GM19239 (cell line): Measurements from ENCODE around the gene VSTM4.

Source experiments
- DNase-seq: peaks from one replicate; pipeline ENCODE4 v3.0.0; 2011; ENCODE audit warnings: low spot score; ENCODE audit not compliant: insufficient read length
- FAIRE-seq: peaks from 2 replicates; lab custom pipeline; 2011; peaks lifted over from hg19 to GRCh38; lab: Jason Lieb, UNC

The VSTM4 gene

DNA sequence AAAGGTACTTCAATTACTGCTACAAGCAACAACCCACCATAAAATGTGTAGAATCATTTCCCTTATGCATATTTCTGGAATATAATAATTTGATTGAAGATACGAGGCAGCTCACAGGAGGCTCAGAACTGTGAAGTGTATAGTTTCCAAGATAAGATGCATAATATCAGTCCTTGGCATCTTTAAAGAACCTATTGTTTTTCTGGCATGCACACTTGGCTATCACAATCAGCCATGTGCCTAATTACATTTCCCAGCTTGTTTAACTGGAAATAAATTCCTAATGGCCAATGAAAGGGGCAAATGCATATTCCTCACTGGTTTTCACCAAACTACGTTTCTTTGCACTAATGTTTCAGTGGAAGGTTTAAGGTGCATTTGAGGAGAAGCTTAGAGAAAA, 92.3 kb downstream of the VSTM4 start:
- FAIRE-seq: no peak

DNA sequence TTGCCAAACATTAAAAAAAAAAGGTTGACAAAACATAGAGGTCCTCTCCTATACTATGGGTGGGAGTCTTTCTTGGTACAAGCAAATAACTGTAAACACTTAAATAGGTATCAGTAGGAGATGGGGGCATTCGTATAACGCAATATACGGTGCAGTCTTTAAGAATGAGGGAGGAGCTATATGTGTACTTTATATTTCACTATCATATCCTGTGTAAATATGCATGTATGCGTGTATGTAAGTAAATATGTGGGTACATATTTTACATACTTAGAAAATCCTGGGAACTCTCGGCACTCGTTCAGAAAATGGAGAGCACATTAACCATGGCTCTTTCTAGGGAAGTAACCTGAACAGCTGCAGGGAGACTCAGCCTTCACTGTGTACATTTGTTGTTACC, 93.6 kb downstream of the VSTM4 start:
- no peak for FAIRE-seq
- no peak for DNase-seq

More for the DNA sequence above, 92.3 kb downstream of the VSTM4 start:
- no peak for DNase-seq

DNA sequence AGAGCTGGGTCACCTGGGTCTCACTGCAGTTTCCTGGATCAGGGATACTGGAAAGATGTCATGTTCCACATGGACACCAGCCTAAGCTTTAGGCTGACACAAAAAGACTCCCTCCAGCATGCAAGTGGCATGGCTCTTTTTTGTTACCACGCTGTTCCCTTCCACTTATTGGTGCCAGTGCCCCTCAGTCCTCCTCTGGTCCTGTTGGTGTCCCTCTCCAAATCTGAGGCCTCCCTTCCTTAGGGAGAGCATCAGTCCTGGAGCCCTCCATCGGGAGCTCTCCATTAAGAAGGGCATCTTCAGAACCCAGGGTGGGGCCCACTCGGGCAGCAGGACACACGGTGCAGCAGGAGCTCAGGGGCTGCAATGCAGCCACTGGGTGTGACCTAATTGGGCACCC, 99.6 kb downstream of the VSTM4 start:
- FAIRE-seq: no peak
- no peak for DNase-seq

- FAIRE-seq (no peak), DNase-seq (no peak)
Observed at GRCh38 chr10:49012603-49013002, 102.7 kb downstream of the VSTM4 start.

DNA sequence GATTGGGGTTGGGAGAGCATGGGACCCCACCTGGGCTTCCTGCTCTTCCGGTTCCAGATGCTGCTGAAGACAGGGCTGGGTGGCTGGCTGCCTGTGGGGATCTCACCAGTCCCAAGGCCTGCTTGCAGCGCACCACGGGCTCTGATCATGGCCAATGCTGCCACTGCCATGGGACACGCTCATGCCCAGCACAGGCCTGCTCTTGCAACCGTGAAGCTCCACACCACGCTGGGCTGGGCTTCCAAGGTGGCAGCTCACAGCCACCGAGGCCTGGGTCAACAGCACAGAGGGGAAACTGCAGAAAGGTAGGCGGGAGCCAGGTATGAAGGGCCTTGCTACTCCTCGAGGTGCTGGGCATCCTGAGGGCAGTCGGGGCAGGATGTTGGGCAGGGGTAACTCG, 103.6 kb downstream of the VSTM4 start:
- no peak for FAIRE-seq
- DNase-seq: no peak

GRCh38 chr10:49010865-49011264, 104.5 kb downstream of the VSTM4 start:
- no peak for FAIRE-seq
- DNase-seq: no peak

DNA sequence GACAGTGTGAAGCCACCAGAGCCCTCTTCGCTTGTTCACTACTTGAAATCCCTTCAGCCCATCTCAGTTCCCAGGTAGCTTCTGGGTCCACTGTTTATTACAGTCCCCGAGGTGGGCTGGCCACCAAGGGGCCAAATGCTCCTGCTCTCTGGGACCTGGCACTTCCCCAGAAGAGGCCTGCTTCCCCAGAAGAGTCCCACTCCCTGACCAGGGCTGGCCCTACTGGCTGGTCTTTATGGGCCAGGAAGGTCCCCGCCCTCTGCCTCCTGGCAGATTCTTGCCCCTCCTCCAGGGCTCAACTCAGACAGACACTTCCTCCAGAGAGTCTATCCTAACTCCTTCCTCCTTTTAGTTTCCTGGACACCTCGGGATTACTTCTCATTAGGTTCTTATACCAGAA, 105.0 kb downstream of the VSTM4 start:
- FAIRE-seq: no peak
- DNase-seq: no peak

DNA sequence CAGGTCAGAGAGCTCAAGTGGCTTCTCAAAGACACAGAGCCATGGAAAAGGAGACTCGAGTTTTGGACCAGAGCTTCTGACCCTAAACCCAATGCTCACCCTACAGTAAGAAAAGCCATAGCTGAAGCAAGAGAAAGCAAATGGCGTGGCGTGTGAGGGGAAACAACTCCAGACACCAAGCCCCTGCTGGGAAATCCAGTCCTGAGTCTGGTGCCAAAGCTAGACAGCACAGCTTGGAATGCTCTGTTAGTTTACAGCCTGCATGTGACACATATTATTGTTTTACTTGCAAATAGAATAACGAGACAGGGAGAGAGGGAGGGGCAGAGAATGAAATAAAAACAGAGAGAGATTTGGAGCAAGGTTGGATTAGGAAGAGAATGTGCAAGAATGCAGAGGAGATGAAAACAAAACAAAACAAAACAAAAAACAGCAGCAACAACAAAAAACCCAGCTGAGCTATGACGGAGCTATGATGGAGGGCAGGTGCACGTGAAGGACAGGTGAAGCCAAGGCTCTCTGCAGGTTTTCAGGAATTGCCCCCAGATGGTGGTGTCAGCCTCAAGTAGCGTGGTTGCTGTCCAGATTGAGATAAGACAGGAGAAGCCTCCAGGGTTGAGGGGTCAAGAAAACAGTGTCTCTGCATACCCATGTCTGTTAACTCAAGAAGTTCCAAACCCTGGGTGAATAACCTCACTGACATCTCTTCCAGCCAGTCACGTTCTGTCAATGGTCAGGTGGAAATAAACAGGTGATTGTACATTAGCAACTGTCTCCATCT, 105.9 kb downstream of the VSTM4 start:
- DNase-seq (no peak), FAIRE-seq (no peak)

GRCh38 chr10:49008505-49009198, 106.7 kb downstream of the VSTM4 start:
- DNase-seq: no peak
- FAIRE-seq: no peak

GRCh38 chr10:49008091-49008490, 107.2 kb downstream of the VSTM4 start:
- DNase-seq: no peak
- FAIRE-seq: no peak

GRCh38 chr10:49007129-49007528, 108.2 kb downstream of the VSTM4 start:
- FAIRE-seq: no peak
- DNase-seq: no peak

- no peak for DNase-seq
- FAIRE-seq: no peak
Observed at GRCh38 chr10:49005270-49005669, 110.1 kb downstream of the VSTM4 start.

- DNase-seq: no peak
- FAIRE-seq: no peak
Observed at GRCh38 chr10:49001870-49002672, 113.3 kb downstream of the VSTM4 start.

- FAIRE-seq (no peak), DNase-seq (no peak)
Observed at GRCh38 chr10:49001402-49001801, 113.9 kb downstream of the VSTM4 start.

DNA sequence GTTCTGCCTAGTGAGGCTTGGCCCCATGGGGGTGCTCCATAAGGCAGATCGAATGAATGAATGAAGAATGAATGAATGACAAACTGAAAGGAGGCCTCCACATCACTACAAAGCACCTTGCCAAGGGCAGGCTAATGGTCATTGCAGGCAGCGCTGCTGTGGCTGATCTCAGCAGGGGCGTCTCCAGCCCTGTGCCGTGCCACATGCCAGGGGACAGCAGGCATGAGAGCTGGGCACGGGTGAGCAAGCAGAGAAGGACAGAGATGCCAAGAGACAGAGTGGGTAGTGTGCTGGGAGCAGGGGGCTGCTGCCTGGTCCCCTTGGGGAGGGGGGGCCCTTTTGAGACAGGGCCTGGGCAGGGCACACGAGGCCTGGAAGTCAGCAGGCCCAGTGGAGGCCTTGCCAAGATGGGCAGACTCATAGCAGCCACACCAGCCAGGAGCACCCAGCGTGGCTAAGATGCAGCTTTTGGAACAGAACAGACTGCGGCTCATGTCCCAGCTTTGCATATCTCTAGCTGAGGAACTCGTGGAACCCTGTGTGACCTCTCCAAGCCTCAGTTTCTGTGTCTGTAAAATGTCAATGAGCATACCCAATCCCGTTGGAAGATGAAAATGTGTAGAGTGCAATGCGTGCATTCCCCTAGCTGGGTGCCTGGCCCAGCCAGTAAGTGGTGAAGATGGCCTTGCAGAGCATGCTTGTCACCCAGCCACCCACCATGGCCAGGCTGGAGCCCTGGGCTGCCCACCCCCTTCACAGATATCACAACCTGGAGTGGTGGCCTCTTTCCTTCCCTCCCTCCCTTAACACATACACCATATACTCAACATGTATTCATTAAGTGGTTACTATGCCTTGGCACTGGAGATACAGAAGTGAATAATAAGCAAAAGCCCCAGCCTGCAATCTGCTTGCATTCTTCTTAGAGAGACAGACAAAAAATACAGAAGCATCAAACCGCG, 114.6 kb downstream of the VSTM4 start:
- no peak for DNase-seq
- FAIRE-seq: no peak

GRCh38 chr10:48999346-48999745, 116.0 kb downstream of the VSTM4 start:
- no peak for FAIRE-seq
- no peak for DNase-seq

GRCh38 chr10:48996329-48996728, 119.0 kb downstream of the VSTM4 start:
- FAIRE-seq (no peak), DNase-seq (no peak)

- FAIRE-seq: no peak
- no peak for DNase-seq
Observed at GRCh38 chr10:48993627-48994026, 121.7 kb downstream of the VSTM4 start.

DNA sequence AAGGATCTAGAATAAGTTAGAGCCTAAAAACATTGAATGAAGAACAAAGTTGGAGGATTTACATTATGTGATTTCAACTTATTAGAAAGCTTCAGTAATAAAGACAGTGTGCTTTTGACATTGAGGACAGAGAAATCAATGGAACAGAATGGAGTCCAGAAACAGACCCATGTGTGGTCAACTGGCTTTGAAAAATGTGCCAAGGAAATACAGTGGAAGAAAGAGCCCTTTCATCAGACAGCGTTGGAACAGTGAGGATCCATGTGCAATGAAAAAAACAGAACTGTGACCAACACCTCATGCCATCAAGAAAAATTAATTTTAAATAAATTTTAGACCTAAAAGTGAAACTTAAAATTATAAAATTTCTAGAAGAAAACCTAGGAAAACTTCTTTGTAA, 125.1 kb downstream of the VSTM4 start:
- FAIRE-seq: no peak
- DNase-seq: no peak

DNA sequence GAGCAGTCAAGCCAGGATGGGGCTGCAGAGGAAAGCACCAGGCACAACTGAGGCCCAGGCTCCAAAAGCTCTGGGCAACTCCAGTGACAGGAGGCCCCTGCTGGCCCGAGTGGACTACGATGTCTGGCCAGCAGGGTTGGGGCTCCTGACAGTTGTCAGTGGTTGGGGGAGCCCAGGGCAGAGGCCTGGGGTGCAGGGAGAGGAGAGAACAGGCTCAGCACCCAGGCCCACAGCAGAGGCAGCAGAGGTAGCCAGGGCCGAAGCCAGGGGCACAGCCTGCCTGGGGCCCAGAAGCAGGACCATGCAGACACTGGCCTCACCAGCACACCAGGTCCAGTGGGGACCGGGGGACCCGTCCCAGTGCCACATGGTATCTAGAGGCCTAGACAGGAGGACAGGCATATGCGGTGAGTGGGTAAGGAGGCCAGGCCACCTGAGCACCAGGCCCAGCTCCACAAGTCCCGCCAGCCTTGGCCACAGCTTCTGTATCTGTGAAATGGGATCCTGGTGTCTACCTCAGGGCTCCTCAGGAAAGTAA, 129.6 kb downstream of the VSTM4 start:
- no peak for DNase-seq
- FAIRE-seq: no peak
